GM19043 (cell line): ENCODE measurements around the gene HOMEZ.
A peak's percentile ranks its signal among the peaks of the same experiment; 100 is the strongest.
"Not testable (repeated sequence)": the region's sequence is repeated elsewhere in the genome, so short reads cannot be mapped to it uniquely, and the experiment has no call there.

Source experiments
- ATAC-seq: cut with Tn5 transposase; IDR thresholded peaks from one replicate; pipeline ENCODE4 v1.9.1; 2021; ENCODE audit warnings: low read depth; ENCODE audit not compliant: unreplicated experiment

HOMEZ gene, protein sequence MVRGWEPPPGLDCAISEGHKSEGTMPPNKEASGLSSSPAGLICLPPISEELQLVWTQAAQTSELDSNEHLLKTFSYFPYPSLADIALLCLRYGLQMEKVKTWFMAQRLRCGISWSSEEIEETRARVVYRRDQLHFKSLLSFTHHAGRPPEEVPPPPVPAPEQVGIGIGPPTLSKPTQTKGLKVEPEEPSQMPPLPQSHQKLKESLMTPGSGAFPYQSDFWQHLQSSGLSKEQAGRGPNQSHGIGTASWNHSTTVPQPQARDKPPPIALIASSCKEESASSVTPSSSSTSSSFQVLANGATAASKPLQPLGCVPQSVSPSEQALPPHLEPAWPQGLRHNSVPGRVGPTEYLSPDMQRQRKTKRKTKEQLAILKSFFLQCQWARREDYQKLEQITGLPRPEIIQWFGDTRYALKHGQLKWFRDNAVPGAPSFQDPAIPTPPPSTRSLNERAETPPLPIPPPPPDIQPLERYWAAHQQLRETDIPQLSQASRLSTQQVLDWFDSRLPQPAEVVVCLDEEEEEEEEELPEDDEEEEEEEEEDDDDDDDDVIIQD

GRCh38 chr14:23286020-23286901, at the start of gene HOMEZ:
HOMEZ (minus strand) TSS chr14:23286132; CDS start chr14:23285952, 180 bp downstream.
- ATAC-seq = peak; percentile 98

GRCh38 chr14:23335623-23336022, 49.7 kb upstream of the HOMEZ start:
- ATAC-seq = no peak

DNA sequence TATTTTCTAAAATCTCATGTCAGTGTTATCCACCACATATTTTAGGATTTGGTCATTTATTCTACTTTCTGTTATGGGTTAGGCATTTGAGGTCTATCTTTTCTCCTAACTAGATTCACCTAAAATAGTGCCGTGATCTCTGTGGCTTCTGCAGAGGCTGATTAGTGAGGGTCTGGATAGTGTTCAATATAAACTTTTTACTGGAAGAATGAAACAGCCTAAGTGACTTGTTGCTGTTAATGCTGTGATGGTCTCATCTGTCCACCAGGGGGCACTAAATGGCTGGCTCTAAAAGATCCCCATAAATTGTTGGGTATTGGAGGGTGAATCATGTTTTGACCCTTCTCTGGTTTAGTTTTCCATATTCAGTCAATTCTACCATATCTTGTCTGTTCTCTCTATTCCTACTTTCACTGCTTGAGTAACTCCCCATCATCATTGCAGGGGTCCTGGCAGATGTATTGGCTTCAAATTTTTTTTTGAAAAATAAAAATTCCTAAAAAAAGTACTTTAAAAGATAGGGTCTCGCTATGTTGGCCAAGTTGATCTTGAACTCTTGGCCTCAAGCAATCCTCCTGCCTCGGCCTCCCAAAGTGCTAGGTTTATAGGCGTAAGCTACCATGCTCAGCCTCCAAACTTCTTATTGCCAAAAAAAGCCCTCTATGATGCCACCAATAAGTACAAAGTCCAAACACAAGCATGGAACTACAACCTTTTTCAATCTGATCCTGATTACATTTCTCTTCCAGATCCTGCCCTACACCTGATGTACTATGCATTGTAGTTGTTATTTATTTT, 42.2 kb upstream of the HOMEZ start:
- ATAC-seq = no peak

DNA sequence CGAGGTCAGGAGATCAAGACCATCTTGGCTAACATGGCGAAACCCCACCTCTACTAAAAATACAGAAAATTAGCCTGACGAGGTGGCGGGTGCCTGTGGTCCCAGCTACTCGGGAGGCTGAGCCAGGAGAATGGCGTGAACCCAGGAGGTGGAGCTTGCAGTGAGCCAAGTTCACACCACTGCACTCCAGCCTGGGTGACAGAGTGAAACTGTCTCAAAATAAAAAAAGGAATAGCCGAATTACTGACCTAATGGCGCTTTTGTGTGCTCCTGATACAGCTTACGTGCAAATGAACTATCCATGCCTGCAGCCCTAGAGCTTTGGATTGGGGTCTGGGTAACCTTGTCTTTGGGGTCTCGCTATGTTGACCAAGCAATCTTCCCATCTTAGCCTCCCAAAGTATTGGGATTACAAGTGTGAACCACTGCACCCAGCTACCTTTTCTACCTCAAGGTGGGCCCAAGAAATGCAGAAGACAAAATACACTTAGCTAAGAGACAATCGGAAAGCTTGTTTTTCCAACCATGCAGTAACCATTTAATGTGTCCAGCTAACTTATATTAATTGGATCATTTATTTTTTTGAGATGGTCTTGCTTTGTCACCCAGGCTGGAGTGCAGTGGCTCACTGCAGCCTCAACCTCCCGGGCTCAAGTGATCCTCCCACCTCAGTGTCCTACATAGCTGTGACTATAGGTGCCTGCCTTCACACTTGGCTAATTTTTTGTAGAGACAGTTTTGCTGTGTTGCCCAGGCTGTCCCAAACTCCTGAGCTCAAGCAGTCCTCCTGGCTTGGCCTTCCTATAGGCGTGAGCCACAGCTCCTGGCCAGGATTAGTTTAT, 40.8 kb upstream of the HOMEZ start:
- ATAC-seq = no peak

- not testable (repeated sequence) for ATAC-seq
These were observed 39.8 kb upstream of the HOMEZ start for GRCh38 chr14:23325746-23326145.

GRCh38 chr14:23324993-23325392, 39.1 kb upstream of the HOMEZ start:
- no peak for ATAC-seq

GRCh38 chr14:23324455-23324846, 38.5 kb upstream of the HOMEZ start:
- ATAC-seq = no peak

GRCh38 chr14:23323838-23324454, 38.0 kb upstream of the HOMEZ start:
- no peak for ATAC-seq

- ATAC-seq = no peak
These were observed 36.9 kb upstream of the HOMEZ start for GRCh38 chr14:23322568-23323517.

DNA sequence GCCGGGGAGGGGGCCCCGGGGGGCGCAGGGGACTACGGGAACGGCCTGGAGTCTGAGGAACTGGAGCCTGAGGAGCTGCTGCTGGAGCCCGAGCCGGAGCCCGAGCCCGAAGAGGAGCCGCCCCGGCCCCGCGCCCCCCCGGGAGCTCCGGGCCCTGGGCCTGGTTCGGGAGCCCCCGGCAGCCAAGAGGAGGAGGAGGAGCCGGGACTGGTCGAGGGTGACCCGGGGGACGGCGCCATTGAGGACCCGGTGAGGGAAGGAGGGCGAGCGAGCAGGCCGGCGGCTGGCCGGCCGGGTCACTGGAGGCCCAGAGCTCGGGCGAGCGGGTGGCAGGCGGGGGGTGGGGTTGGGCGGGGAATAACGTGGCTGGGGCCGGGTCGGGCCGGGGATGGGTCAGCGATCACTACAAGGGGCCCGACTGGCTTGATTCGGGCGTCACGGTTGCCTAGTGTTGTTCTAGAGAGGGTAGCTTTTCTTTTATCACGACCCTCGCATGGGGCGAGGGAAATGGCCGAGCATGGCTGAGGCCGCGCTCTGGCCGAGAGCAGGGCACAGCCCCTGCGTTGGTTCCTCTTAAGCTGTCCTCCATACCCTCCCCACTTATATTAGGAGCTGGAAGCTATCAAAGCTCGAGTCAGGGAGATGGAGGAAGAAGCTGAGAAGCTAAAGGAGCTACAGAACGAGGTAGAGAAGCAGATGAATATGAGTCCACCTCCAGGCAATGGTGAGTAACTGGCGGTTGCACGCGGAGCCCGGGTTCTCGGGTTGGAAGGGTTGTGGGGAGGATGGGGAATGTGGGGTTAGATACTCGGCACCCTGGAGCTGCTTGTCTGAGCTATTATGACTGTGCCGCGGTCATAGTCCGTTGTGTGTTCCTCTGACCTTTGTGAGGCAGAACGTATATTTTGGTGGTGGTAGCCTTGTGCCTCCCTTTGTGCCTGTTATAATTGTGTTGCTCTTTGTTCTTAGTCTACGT, 35.9 kb upstream of the HOMEZ start:
- ATAC-seq = no peak

GRCh38 chr14:23320584-23321571, 34.9 kb upstream of the HOMEZ start, which contains the start of gene PABPN1:
PABPN1 (plus strand) TSS chr14:23321457; CDS start chr14:23321470, 13 bp downstream.
- peak; percentile 87 for ATAC-seq

- no peak for ATAC-seq
These were observed 34.0 kb upstream of the HOMEZ start for GRCh38 chr14:23319746-23320583.

GRCh38 chr14:23316300-23316699, 30.4 kb upstream of the HOMEZ start:
- no peak for ATAC-seq

DNA sequence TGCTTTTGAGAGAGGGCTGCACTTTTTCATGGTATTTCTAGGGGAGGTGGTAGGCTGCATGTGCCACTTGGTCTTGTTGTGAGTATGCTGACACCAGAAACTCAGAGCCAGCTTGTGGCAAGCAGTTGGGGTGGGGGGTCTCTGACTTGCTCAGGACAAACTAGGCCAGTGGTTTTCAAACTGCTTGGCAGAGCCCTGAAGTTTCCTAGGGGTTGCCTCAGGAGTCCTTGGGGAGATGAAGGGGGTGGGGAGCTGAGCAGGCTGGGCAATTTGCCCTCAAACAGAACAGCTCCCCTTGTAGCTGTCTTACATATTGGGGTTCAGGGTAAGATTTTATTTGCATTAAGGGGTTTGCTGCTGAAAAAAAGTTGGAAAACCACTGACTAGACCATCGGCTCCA, 24.6 kb upstream of the HOMEZ start:
- no peak for ATAC-seq
